Activated T-cell treated with anti-CD3 and anti-CD28 coated beads, Interleukin-2, amount 50 U/mL, for 72 hours (primary cell): ENCODE results near the gene NR3C1. TPM values are rescaled to one million over a fixed set of nuclear protein-coding genes. Genes with fewer than 3 reads are reported as not detected.
A peak's percentile ranks its signal among the peaks of the same experiment; 100 is the strongest.

Source experiments
- ATAC-seq, 2 donors: fragments of 150-1000 bp; cut with Tn5 transposase; replicated peaks in 1 of 2; 2 replicates each; pipeline ENCODE4 v1.10.0; 2021; ENCODE audit warnings: moderate library complexity in 2 of 2, mild to moderate bottlenecking in 1 of 2
- DNase-seq, 2 donors: peaks; one replicate each; pipeline ENCODE4 v3.0.0; 2021 to 2022; ENCODE audit warnings: mixed read lengths in 1 of 2
- H3K27ac Mint-ChIP-seq: one replicate; pipeline ENCODE4 v1.8.0; 2022; ENCODE audit warnings: mild to moderate bottlenecking, moderate library complexity, mixed read lengths
- H3K27me3 Mint-ChIP-seq: one replicate; pipeline ENCODE4 v1.8.0; 2022; ENCODE audit warnings: low read depth, mixed read lengths
- H3K36me3 Mint-ChIP-seq, 2 donors: one replicate each; pipeline ENCODE4 v1.8.0; 2022; ENCODE audit warnings: mixed read lengths in 2 of 2, mild to moderate bottlenecking in 1 of 2; ENCODE audit not compliant: insufficient read depth in 2 of 2
- H3K4me1 Mint-ChIP-seq: one replicate; pipeline ENCODE4 v1.8.0; 2022; ENCODE audit warnings: low read depth, mixed read lengths
- H3K4me3 Mint-ChIP-seq, 2 donors: one replicate each; pipeline ENCODE4 v1.8.0; 2022; ENCODE audit warnings: mild to moderate bottlenecking in 2 of 2, mixed read lengths in 2 of 2, moderate library complexity in 2 of 2
- H3K9me3 Mint-ChIP-seq, 2 donors: one replicate each; pipeline ENCODE4 v1.8.0; 2022; ENCODE audit warnings: mixed read lengths in 2 of 2
- total RNA-seq, 2 donors: library from RNA; stranded (reverse); gene quantifications; one replicate each; pipeline ENCODE4 v1.2.3, GENCODE V29; 2022

The NR3C1 gene
- total RNA-seq, 2 donors from 2014 or later: 93.5 to 104 TPM

- H3K27ac Mint-ChIP-seq: no peak overlapping the region
- peaks cover 5 to 9% of the 10 kb centered on the region in 2 donors for H3K9me3 Mint-ChIP-seq
- DNase-seq (no peak), ATAC-seq (no peak)
- H3K4me1 Mint-ChIP-seq: peaks cover 75% of the 10 kb centered on the region
- peaks cover 11 to 25% of the 10 kb centered on the region in 2 donors for H3K36me3 Mint-ChIP-seq
- no peak overlapping the region for H3K4me3 Mint-ChIP-seq
- H3K27me3 Mint-ChIP-seq: no peaks in the 10 kb centered on the region
Observed at GRCh38 chr5:143361438-143361837, 42.0 kb downstream of the NR3C1 start.

- Mint-ChIP-seq H3K27me3 (no peaks in the 10 kb centered on the region), H3K36me3 (peaks cover 8 to 23% of the 10 kb centered on the region in 2 donors), H3K4me3 (no peak overlapping the region), H3K4me1 (peaks cover 76% of the 10 kb centered on the region), H3K9me3 (peaks cover 3 to 7% of the 10 kb centered on the region in 2 donors), H3K27ac (peak overlapping the region; percentile 60)
- no peak for DNase-seq
- no peak for ATAC-seq
Observed at GRCh38 chr5:143360755-143361154, 42.7 kb downstream of the NR3C1 start.

- no peak for DNase-seq
- H3K4me3 Mint-ChIP-seq: no peak overlapping the region
- peaks cover 5 to 15% of the 10 kb centered on the region in 2 donors for H3K36me3 Mint-ChIP-seq
- no peaks in the 10 kb centered on the region for H3K27me3 Mint-ChIP-seq
- H3K4me1 Mint-ChIP-seq: peaks cover 76% of the 10 kb centered on the region
- H3K9me3 Mint-ChIP-seq: peaks cover 2 to 3% of the 10 kb centered on the region in 2 donors
- H3K27ac Mint-ChIP-seq: no peak overlapping the region
- ATAC-seq: no peak
Observed at GRCh38 chr5:143359869-143360268, 43.6 kb downstream of the NR3C1 start.

GRCh38 chr5:143356855-143357583, 46.5 kb downstream of the NR3C1 start:
- H3K27me3 Mint-ChIP-seq: no peaks in the 10 kb centered on the region
- H3K27ac Mint-ChIP-seq: no peak overlapping the region

GRCh38 chr5:143355710-143356109, 47.8 kb downstream of the NR3C1 start:
- Mint-ChIP-seq H3K9me3 (no peaks in the 10 kb centered on the region), H3K4me1 (peaks cover 79% of the 10 kb centered on the region), H3K27me3 (no peaks in the 10 kb centered on the region), H3K36me3 (no peaks in the 10 kb centered on the region), H3K27ac (no peak overlapping the region), H3K4me3 (no peak overlapping the region)
- DNase-seq (peak; percentile 26 to 32), ATAC-seq (no peak)

More at GRCh38 chr5:143356855-143357583, 46.5 kb downstream of the NR3C1 start:
- Mint-ChIP-seq H3K4me3 (no peak overlapping the region), H3K9me3 (no peaks in the 10 kb centered on the region), H3K36me3 (no peaks in the 10 kb centered on the region), H3K4me1 (peaks cover 86% of the 10 kb centered on the region)
- no peak for DNase-seq
- no peak for ATAC-seq

GRCh38 chr5:143354025-143354424, 49.5 kb downstream of the NR3C1 start:
- no peaks in the 10 kb centered on the region for H3K9me3 Mint-ChIP-seq
- ATAC-seq (peak in 1 of 2 donors; percentile 9), DNase-seq (no peak)
- peak overlapping the region; percentile 84 to 91 for H3K4me3 Mint-ChIP-seq
- no peaks in the 10 kb centered on the region for H3K27me3 Mint-ChIP-seq
- H3K36me3 Mint-ChIP-seq: no peaks in the 10 kb centered on the region
- peak overlapping the region; percentile 52 for H3K27ac Mint-ChIP-seq
- peaks cover 69% of the 10 kb centered on the region for H3K4me1 Mint-ChIP-seq

- Mint-ChIP-seq H3K27me3 (no peaks in the 10 kb centered on the region), H3K4me3 (peak overlapping the region; percentile 84 to 91), H3K9me3 (no peaks in the 10 kb centered on the region), H3K4me1 (peaks cover 67% of the 10 kb centered on the region), H3K27ac (peak overlapping the region; percentile 66), H3K36me3 (no peaks in the 10 kb centered on the region)
- ATAC-seq: peak; percentile 48 to 56
- DNase-seq: peak; percentile 23 to 40
Observed at GRCh38 chr5:143352691-143353090, 50.8 kb downstream of the NR3C1 start.

GRCh38 chr5:143350751-143351602, 52.5 kb downstream of the NR3C1 start:
- ATAC-seq: peak; percentile 80 to 89

GRCh38 chr5:143350341-143350740, 53.1 kb downstream of the NR3C1 start:
- H3K4me1 Mint-ChIP-seq: peaks cover 59% of the 10 kb centered on the region
- no peaks in the 10 kb centered on the region for H3K36me3 Mint-ChIP-seq
- H3K4me3 Mint-ChIP-seq: no peak overlapping the region
- no peaks in the 10 kb centered on the region for H3K9me3 Mint-ChIP-seq
- no peaks in the 10 kb centered on the region for H3K27me3 Mint-ChIP-seq
- DNase-seq: no peak
- H3K27ac Mint-ChIP-seq: no peak overlapping the region
- peak in 1 of 2 donors; percentile 6 for ATAC-seq

More at GRCh38 chr5:143350751-143351602, 52.5 kb downstream of the NR3C1 start:
- Mint-ChIP-seq H3K36me3 (no peaks in the 10 kb centered on the region), H3K4me1 (peaks cover 63% of the 10 kb centered on the region), H3K4me3 (no peak overlapping the region), H3K27me3 (no peaks in the 10 kb centered on the region), H3K9me3 (no peaks in the 10 kb centered on the region), H3K27ac (no peak overlapping the region)
- no peak for DNase-seq

- Mint-ChIP-seq H3K36me3 (peaks cover 2% of the 10 kb centered on the region in 2 donors), H3K27ac (no peak overlapping the region), H3K27me3 (no peaks in the 10 kb centered on the region), H3K9me3 (peaks cover 0 to 3% of the 10 kb centered on the region in 2 donors), H3K4me1 (peaks cover 49% of the 10 kb centered on the region), H3K4me3 (no peak overlapping the region)
- no peak for ATAC-seq
- no peak for DNase-seq
Observed at GRCh38 chr5:143349177-143349576, 54.3 kb downstream of the NR3C1 start.

GRCh38 chr5:143347698-143348344, 55.7 kb downstream of the NR3C1 start:
- ATAC-seq: no peak
- H3K27ac Mint-ChIP-seq: peak overlapping the region; percentile 6
- DNase-seq: no peak
- peaks cover 0 to 3% of the 10 kb centered on the region in 2 donors for H3K9me3 Mint-ChIP-seq
- peak overlapping the region in 1 of 2 donors; percentile 27 for H3K4me3 Mint-ChIP-seq
- peaks cover 2% of the 10 kb centered on the region in 2 donors for H3K36me3 Mint-ChIP-seq
- H3K27me3 Mint-ChIP-seq: no peaks in the 10 kb centered on the region
- H3K4me1 Mint-ChIP-seq: peaks cover 45% of the 10 kb centered on the region

- Mint-ChIP-seq H3K27ac (peak overlapping the region; percentile 55), H3K9me3 (peaks cover 0 to 3% of the 10 kb centered on the region in 2 donors), H3K36me3 (peaks cover 2 to 5% of the 10 kb centered on the region in 2 donors), H3K27me3 (no peaks in the 10 kb centered on the region), H3K4me1 (peaks cover 45% of the 10 kb centered on the region), H3K4me3 (peak overlapping the region in 1 of 2 donors; percentile 17)
- DNase-seq: no peak
- no peak for ATAC-seq
Observed at GRCh38 chr5:143347046-143347445, 56.4 kb downstream of the NR3C1 start.
